ENCODE measurements around the gene KLHL13.
A peak's percentile ranks its signal among the peaks of the same experiment; 100 is the strongest.
"Not testable (repeated sequence)": the region's sequence is repeated elsewhere in the genome, so short reads cannot be mapped to it uniquely, and the experiment has no call there.

Gene KLHL13

GRCh38 chrX:118128724-118129123 lies 12.1 kb upstream of the KLHL13 start:
- TF ChIP-seq GLIS3 (CRISPR knock-in tag; IDR thresholded peaks at IDR 0.05) (no peak), BACH2 (CRISPR knock-in tag; IDR thresholded peaks at IDR 0.05; ENCODE audit: borderline replicate concordance) (no peak), PATZ1 (CRISPR knock-in tag; IDR thresholded peaks at IDR 0.05; ENCODE audit: borderline replicate concordance) (no peak), ZNF70 (CRISPR knock-in tag; IDR thresholded peaks at IDR 0.05) (no peak), POU6F1 (CRISPR knock-in tag; IDR thresholded peaks at IDR 0.05; ENCODE audit: borderline replicate concordance, low read depth) (no peak), TCF4 (CRISPR knock-in tag; IDR thresholded peaks at IDR 0.05; ENCODE audit: borderline replicate concordance) (no peak)

GRCh38 chrX:118126286-118126685 lies 9.7 kb upstream of the KLHL13 start:
- TF ChIP-seq ARNTL (CRISPR knock-in tag; IDR thresholded peaks at IDR 0.05; ENCODE audit: borderline replicate concordance, low read depth) (no peak), TCF4 (CRISPR knock-in tag; IDR thresholded peaks at IDR 0.05; ENCODE audit: borderline replicate concordance) (no peak), CSDC2 (CRISPR knock-in tag; IDR thresholded peaks at IDR 0.05) (no peak), CSRNP3 (CRISPR knock-in tag; IDR thresholded peaks at IDR 0.05) (no peak), ZNF70 (CRISPR knock-in tag; IDR thresholded peaks at IDR 0.05) (no peak)
- no peak for ATAC-seq

More at GRCh38 chrX:118128724-118129123, 12.1 kb upstream of the KLHL13 start:
- ATAC-seq, result no peak

GRCh38 chrX:118124243-118124642 lies 7.6 kb upstream of the KLHL13 start:
- ATAC-seq, result not testable (repeated sequence)

GRCh38 chrX:118117741-118118140 lies 1.1 kb upstream of the KLHL13 start:
- TF ChIP-seq ARNTL (CRISPR knock-in tag; IDR thresholded peaks at IDR 0.05; ENCODE audit: borderline replicate concordance, low read depth) (no peak), CREB5 (CRISPR knock-in tag; IDR thresholded peaks at IDR 0.05; ENCODE audit: low read depth) (no peak), PPARA (CRISPR knock-in tag; IDR thresholded peaks at IDR 0.05; ENCODE audit: borderline replicate concordance) (no peak), ZNF565 (CRISPR knock-in tag; conservative IDR thresholded peaks at IDR 0.05; ENCODE audit: low read depth) (no peak), SNAI2 (CRISPR knock-in tag; IDR thresholded peaks at IDR 0.05) (no peak), TSHZ2 (CRISPR knock-in tag; IDR thresholded peaks at IDR 0.05) (no peak), OSR1 (CRISPR knock-in tag; IDR thresholded peaks at IDR 0.05) (no peak)
- no peak for ATAC-seq

GRCh38 chrX:118115953-118116712 lies 477 bp downstream of the KLHL13 start:
- peak; percentile 64 for ATAC-seq
- TF ChIP-seq BACH2 (CRISPR knock-in tag; IDR thresholded peaks at IDR 0.05; ENCODE audit: borderline replicate concordance) (no peak), ISL1 (CRISPR knock-in tag; IDR thresholded peaks at IDR 0.05) (no peak), ZC3H10 (CRISPR knock-in tag; IDR thresholded peaks at IDR 0.05) (no peak), TSHZ2 (CRISPR knock-in tag; IDR thresholded peaks at IDR 0.05) (no peak), ZFP3 (CRISPR knock-in tag; IDR thresholded peaks at IDR 0.05) (no peak), ZFP30 (CRISPR knock-in tag; IDR thresholded peaks at IDR 0.05) (no peak), ESRRG (CRISPR knock-in tag; IDR thresholded peaks at IDR 0.05) (no peak), ZNF565 (CRISPR knock-in tag; conservative IDR thresholded peaks at IDR 0.05; ENCODE audit: low read depth) (no peak), ZNF8 (CRISPR knock-in tag; IDR thresholded peaks at IDR 0.05) (no peak), TCF4 (CRISPR knock-in tag; IDR thresholded peaks at IDR 0.05; ENCODE audit: borderline replicate concordance) (no peak), ARNTL (CRISPR knock-in tag; IDR thresholded peaks at IDR 0.05; ENCODE audit: borderline replicate concordance, low read depth) (no peak)
